Left hindlimb (tissue), 1 donor: Measurements from ENCODE around the gene SLC2A4.

Source experiments
- DNase-seq: peaks from one replicate; pipeline ENCODE4 v3.0.0-alpha.2; 2018

The SLC2A4 gene

GRCh38 chr17:7248796-7249195 lies 32.7 kb upstream of the SLC2A4 start:
- DNase-seq, result no peak

DNA sequence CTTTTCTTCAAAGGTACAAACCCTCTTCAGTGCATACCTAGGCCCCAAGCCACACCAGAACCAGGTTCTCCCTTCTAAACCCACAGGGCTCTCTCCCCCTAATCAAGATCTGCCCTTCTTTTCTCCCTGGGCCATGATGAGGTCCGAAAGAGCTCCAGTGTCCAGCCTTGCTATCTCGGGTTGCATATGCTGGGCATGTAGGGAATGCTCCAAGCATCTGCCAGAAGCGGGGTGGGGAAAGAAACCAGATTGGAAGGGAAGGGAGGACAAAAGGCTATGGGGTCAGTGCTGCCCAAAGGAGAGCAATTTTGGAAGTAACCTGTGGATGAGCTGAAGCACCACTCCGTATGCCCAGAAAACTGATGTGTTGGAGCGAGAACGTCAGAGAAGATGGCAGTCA lies 32.3 kb upstream of the SLC2A4 start:
- DNase-seq, result no peak

GRCh38 chr17:7249830-7250229 lies 31.7 kb upstream of the SLC2A4 start:
- DNase-seq, result no peak

- no peak for DNase-seq
Observed at GRCh38 chr17:7250695-7251627, 30.6 kb upstream of the SLC2A4 start.

- DNase-seq, result peak; percentile 99
Observed at GRCh38 chr17:7251661-7252175, 29.8 kb upstream of the SLC2A4 start, which contains the start of gene CTDNEP1. CTDNEP1 (minus strand) TSS chr17:7251734; CDS start chr17:7251296, 438 bp downstream.

GRCh38 chr17:7252176-7253043 lies 29.1 kb upstream of the SLC2A4 start, which contains the start of gene ELP5:
ELP5 (plus strand) TSS chr17:7252215; CDS start chr17:7252551, 336 bp downstream.
- DNase-seq, result peak; percentile 96

DNA sequence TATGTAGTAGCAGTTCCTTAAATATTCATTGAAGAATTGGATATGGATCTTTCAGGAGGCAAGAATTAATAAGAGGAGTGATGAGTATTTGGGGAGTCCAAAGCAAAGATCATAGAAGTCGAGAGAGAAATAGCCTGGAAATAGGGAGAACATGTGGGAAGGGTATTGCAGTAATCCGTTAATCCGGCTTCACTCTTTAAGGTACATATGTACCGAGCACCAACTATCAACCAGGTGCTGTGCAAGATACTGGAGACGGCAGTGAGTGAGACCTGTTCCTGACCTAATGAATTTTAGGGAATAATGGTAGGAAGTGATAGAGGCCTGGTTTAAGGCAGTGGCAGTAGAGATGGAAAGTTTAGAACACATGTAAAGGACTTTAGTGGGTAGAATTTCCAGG lies 28.4 kb upstream of the SLC2A4 start:
- DNase-seq, result no peak

- DNase-seq, result no peak
Observed at GRCh38 chr17:7254511-7254910, 27.0 kb upstream of the SLC2A4 start.

- no peak for DNase-seq
Observed at GRCh38 chr17:7256766-7257456, 24.6 kb upstream of the SLC2A4 start.

DNA sequence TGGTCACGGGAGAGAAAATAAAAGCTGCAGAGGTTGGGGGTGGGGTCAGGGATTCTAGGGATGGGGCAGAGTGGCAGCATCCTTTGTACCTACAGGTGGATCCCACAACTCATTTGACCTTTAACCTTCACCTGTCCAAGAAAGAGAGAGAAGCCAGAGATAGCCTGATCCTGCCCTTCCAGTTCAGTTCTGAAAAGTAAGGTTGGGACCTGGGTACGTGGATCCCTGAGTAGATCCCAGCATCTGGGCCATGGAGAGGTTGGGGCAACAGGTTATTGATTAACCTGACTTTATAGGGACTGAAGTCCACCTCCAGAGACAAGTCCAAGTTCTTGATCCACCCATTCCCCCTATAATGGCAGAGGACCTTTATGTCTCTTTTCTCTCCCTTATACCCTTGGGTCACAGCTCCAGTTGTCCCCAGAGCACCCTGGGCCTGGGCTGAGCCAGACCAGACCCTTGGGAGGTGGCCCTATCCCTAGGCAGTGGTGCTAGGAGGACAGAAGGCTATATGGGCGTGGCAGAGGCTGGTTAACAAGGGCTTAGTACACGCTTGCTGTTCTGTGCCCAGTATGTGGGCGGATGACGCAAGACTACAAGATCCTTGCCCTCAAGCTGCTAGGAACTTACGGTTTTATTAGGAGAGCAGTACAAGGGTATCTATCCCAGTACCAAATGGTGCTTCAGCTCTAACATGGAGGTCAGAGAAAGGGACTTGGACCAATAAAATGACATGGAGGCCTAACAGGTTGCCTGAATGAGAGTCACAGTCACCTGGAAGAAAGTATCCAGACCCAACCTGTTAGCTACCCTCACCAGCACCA lies 22.6 kb upstream of the SLC2A4 start:
- no peak for DNase-seq

DNA sequence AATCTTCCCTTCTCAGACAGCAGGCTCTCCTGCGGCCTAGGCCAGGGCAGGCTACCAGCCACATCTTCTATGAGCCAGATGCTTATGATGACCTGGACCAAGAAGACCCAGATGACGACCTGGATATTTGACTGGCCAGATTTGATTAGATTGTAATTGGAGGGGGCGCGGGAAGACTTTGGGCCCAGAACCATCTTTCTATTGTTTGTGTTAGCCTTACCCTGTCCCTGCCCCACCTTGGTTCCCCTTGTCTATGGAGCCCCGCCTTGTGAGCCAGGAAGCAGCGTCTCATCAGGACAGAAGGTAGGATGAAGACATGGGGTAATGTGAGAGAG lies 22.0 kb upstream of the SLC2A4 start:
- no peak for DNase-seq

GRCh38 chr17:7260151-7260550 lies 21.4 kb upstream of the SLC2A4 start:
- no peak for DNase-seq

DNA sequence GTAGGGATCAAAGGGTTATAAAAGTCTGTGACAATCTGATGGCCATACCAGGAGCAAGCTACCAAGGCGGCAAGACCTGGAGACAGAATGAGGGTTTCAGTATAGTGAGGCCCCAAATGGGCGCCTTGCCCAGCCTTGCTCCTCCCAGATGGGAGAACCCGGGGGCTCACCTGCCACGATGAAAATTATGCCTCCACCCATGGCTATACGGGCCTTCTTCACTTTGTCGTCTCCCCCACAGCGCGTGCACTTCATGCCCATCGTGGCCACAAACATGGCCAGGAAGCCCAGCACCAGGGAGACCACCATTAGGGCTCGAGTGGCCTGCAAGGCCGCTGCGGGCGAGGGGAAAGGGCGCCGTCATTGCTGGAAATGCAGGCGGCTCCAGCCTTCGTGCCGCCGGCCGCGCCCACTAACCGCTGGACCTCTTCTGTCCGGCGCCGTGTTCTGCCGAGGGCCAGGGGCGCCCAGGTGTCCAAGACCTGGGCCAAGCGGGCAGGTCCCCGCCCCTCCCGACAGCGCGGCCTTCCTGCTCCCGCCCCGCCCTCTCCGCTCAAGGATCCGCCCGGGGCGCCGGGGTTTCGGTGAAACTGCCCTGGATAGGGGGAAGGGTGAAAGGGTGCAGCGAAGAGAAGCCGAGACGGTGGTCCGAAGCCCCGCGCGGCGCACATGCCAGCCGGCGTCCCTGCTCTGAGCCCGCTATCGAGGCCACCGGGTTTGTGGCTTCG lies 20.7 kb upstream of the SLC2A4 start:
- DNase-seq, result peak; percentile 30

- DNase-seq, result peak; percentile 34
Observed at GRCh38 chr17:7261379-7262191, 19.9 kb upstream of the SLC2A4 start.

DNA sequence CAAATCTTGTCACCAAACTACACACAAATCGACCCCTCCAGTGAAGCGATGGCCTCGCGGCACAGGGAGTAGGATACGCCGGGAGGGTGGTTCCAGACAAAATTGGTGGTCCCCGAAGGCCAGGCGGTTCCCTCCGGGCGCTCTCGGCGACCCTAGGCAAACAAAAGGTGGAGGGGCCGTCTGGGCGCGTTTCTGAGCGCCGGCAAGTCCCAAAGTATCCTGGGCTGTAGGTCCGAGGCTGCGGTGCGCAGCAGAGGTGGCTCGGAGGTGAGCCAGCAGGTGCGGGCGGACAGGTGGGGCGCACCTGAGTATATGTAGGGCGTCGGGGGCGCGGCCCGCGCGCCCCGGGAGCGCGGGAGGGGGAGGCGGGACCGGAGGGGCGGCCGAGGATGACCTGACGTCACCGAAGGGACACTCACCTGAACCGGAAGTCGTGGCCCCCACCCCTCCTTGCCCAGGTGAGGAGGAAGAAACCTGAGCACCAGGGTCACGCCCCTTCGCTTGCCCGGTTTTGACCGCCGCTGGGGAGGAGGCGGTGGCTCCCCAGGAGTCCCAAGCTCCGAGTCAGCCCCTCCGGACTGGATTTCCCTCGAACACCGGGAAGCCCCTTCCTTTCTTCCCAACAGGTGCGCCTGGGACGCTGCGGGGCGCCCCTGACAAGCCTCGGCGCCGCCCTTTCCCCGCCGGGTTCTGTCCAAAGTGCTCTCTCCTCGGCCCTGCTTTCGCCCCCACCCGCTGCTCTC lies 19.2 kb upstream of the SLC2A4 start, which contains the start of gene CLDN7:
CLDN7 (minus strand) TSS at position 287 of the 743 bp plus-strand sequence. CDS start 435 bp downstream, outside the sequence.
- peak; percentile 34 for DNase-seq

DNA sequence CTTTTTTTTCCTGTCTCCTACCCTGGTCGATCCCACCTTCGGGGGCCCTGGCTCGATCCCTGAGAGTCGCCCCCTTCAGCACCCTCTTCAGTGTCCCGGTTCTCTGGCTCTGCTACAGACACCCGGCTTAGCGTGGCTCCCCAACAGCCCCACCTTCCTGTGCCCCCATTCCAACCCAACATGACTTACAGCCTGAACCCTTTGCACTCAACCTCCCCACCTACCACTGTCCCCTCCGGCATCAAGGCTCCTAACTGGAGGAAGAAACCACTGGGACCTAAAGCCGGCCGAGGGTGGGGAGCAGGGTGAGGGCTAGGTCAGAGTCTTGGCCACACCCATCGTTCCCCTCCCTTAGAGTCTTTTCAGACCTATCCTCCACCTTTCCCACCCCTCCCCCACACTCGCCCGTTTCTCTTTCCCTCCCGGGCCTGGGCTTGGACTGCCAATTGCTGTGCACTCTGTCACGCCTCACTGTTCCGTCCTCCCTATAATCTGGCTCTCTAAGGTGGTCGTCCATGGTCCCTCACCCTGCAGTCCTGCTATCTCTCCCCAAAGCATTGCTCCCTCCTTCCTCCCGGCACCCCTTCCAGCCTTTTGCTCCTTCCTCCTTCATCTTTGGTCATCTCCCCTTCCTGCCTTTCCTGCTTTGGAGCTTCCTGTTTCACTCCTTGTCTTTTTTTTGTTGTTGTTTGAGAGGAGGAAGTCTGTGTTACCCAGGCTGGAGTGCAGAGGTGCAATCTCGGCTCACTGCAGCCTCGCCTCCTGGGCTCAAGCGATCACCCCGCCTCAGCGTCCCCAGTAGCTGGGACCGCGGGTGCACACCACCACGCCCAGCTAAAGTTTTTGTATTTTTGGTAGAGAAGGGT lies 18.4 kb upstream of the SLC2A4 start:
- DNase-seq, result no peak

GRCh38 chr17:7263801-7264078 lies 17.8 kb upstream of the SLC2A4 start:
- DNase-seq, result no peak

- no peak for DNase-seq
Observed at GRCh38 chr17:7266784-7267183, 14.7 kb upstream of the SLC2A4 start.

DNA sequence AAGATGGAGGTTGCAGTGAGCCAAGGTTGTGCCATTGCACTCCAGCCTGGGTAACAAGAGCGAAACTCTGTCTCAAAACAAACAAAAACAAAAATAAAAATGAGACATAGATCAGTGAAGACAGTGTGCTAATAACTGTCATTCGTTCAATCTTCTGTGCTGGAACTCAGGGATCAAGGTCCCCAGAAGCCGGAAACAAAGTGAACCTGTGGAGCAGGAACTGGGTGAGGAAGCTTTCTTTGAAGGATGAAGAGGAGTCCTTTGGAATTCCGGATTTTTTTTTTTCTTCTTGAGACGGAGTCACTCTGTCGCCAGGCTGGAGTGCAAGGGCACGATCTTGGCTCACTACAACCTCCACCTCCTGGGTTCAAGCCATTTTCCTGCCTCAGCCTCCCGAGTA lies 2.1 kb upstream of the SLC2A4 start:
- no peak for DNase-seq
